DOHH2 (cell line): Measurements from ENCODE around the gene ADCK2.
"Not testable (repeated sequence)": the region's sequence is repeated elsewhere in the genome, so short reads cannot be mapped to it uniquely, and the experiment has no call there.

Experiments
- CTCF ChIP-seq: fragments of 200-600 bp; sonication (generic); IDR thresholded peaks from one replicate; pipeline ENCODE4 v1.5.1; 2014; ENCODE audit warnings: antibody characterized with exemption, mild to moderate bottlenecking, low read depth, low read length; ENCODE audit not compliant: poor library complexity, severe bottlenecking
- EZH2phosphoT487 ChIP-seq: fragments of 200-600 bp; sonication (generic); IDR thresholded peaks from 2 replicates; pipeline ENCODE4 v1.6.1; 2017; ENCODE audit warnings: borderline replicate concordance, mild to moderate bottlenecking, antibody characterized with exemption, low read length, moderate library complexity, mixed read lengths

- TF ChIP-seq CTCF, EZH2phosphoT487: not testable (repeated sequence)
Observed at GRCh38 chr7:140676956-140677355, 4.2 kb downstream of the ADCK2 start.
